NOMO-1 treated with DMSO at 0.1 percent for 48 hours (cell line): ENCODE data around the gene LGALS3BP.

ENCODE experiments used
- DNase-seq: peaks from one replicate; lab custom pipeline; 2025; ENCODE audit not compliant: unreplicated experiment; lab: John Stamatoyannopoulos, UW

The LGALS3BP gene

DNA sequence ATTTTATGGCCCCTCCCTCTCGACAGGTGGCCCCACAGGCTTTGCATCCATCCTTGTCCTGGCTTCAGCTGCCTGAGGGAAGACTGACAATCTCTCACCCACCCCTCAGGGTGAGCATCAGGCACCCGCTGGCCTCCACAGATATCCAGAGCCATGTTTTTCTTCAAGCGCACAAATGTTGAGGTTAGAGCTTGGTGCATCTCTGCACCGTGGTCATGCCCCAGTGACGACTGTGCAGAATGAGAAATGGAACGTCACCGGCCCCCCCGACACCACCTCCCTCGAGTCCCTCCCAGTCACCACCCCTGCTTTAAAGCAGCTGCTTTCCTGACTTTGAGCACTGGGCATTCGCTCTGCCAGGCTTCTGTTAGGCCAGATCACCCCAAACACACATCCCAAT lies 34.8 kb downstream of the LGALS3BP start:
- DNase-seq, result no peak

DNA sequence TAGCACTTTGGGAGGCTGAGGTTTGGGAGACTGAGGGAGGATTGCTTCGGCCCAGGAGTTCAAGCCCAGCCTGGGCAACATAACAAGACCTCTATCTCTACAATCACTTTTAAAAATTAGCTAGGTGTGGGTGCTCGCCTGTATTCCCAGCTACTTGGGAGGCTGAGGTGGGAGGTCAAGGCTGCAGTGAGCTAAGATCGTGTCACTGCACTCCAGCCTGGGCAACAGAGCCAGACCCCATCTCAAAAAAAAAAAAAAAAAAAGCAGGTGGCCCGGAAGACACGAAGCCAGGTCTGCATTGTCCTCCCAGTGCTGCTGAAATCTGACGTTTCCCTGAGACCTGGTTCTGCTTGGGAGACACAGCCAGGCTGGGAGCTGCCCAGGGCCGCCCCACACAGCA lies 35.7 kb downstream of the LGALS3BP start:
- DNase-seq, result no peak

DNA sequence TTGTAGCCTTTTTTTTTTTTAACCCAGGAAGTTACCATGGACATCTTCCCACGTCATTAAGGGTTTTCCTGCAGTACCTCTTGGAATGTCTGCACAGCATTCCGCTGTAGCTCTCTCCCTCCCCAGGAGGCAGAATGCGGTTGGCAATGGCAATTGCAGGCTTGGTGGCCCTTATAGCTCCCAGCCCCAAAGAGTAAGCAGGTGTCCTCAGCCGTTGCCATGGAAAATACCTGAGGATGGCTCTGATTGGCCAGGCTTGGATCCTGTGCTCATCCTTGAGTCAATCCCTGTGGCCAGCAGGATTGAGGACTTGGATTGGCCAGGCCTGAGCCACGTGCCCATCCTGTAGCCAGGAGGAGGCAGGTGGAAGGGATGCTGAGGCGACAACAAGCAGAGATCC lies 39.0 kb downstream of the LGALS3BP start:
- DNase-seq, result no peak

DNA sequence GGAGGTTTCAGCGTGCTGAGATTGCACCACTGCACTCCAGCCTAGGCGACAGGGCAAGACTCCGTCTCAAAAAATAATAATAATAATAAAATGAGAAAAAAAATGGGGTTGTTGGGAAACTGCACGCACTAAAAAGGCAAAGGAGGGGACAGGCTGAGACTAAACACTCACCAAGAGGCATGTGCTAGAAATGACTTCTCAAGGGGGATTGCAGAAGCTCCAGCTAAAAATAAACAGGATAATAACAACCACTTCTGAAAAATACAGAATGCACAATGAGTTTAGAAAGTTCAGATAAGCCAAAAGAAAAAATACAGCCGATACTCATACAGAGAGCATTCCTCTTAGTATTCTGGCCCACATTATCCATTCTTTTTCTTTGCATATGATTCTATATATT lies 39.5 kb downstream of the LGALS3BP start:
- no peak for DNase-seq

DNA sequence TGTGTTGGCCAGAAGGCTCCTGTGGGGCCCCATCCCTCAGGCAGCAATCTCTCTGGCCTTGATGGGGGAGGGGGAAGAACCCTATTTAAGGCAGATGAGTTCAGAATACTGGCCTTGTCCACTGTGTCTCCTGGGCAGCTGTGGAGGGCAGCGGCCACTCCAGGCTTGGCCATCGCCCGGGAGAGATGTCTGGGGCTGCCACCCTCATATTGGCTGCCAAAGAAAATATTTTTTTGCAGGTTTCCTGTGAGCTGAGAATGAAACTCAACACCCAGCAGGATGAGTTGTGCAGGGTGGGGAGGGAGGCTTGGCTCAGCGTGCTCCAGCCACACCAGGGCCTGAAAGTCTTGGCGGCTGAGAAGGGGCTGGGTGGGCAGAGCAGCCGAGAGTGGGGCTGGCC lies 40.1 kb downstream of the LGALS3BP start:
- DNase-seq, result no peak

DNA sequence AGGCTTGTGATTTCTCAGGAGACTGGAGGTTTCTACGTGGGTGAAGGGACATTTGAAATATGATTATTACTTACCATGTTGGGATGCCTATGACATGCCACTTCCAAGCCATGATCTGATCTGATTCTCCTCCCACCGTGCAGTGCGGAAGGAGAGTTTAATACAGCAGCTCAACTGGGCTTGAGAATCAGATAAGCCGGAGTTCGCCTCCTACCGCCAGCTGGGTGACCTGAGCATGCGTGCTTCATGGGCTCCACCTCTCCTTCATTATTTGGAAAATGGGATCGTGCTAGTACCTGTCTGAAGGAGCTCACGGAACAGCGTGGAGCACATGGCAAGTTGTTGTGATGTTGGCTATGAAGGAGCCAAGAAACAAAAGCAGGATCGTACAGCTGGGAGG lies 42.2 kb downstream of the LGALS3BP start:
- no peak for DNase-seq

DNA sequence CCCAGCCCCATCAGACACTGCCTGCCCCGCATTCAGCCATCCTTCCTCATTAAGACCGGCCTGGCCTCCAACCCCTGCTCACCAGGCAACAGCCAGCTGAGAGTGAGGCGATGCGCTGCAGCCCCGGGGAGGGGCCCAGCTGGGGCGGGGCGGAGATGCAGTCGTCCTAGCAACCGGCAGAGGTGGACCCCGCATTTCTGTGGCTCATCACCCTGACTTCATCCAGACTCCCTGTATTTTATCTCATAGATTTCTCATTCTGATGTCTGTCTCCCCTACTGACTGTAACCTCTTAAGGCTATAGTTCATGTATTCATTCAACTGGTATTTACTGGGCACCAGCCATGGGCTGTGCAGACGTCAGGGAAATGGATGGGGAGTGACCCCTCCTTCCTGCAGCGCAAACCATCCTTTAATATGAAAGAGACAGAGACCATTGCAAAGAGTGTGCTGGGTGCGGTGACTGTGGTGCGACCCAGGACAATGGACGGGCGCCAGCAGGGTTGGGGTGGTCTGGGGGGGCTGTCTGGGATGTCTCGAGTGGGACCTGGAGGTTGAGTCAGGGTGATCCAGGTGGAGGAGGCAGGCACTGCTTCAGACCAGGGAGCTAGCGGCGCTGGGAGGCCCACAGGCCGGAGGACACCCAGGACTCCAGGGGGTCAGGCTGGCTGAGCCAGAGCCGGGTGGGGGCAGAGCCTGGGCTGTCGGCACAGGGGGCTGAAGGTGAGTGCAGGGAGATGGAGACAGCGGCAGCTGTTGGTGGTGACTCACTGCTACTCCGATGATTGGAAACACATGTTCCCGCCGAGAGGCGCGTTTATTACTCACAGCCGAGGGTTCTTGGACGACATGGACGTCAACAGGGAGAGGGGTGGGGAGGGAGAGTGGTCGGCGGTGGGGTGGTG lies 44.1 kb downstream of the LGALS3BP start:
- DNase-seq, result no peak

DNA sequence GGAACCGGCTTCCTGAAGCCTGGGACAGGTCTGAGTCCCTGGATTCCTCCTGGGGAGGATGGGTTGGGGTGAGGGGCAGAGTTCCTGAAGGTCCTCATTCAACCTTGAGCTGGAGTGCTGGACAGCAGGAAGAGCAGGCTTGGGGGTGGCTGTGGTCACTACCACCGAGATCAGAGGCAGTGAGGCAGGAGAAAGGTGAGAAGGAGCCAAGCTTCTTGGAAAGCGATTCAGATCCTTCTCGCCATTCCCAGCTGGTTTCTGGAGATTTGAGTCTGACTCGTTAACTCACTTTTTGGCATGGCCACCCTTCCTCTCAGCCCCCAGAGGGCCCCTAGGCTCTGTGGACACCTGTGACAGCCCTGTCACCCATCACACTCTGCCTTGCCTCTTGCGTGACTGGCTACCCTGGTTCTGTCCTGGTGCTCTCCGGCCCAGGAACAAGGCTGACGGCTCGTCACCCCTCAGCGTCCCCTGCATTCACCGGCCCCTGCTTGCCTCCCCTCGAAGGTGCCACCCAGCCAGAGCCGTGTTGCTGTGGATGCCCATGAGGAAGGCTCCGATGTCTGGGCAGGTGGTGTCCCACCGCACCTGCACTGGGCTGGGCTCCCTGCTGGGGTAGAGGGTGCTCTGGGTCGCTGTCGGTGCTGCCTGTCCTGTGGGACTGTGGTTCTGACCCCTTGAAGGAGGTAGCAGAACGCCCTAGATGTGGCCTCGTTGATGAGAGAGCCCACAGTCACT lies 44.9 kb downstream of the LGALS3BP start:
- DNase-seq, result no peak

DNA sequence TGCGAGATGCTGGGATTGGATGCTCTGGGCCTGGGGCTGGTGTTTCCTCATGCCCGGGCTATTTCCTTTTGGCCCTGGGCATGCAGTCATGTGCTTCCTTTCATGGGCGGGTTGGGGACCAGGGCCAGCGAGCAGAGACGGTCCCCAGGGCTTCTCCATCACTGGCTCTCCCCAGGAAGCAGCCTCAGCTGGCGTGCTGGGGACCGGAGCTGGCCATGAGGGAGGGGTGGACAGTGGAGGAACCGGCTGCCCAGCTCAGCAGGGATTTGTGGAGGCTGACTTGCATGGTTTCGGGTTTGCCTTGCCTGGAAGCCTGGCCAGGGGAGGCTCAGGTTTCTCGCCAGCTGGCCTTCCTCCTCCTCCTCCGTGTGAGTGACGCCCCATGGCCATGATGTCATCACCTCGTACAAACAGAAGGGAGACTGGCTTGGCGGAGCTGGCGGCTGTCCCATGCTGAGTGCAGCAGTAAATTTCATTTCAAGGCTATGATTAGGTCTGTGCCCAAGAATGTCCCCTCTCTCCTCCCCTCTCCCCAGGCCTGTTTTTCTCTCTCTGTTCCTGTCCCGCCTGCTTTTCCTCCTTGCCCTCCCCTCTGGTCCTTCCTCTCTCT lies 45.7 kb downstream of the LGALS3BP start:
- no peak for DNase-seq

DNA sequence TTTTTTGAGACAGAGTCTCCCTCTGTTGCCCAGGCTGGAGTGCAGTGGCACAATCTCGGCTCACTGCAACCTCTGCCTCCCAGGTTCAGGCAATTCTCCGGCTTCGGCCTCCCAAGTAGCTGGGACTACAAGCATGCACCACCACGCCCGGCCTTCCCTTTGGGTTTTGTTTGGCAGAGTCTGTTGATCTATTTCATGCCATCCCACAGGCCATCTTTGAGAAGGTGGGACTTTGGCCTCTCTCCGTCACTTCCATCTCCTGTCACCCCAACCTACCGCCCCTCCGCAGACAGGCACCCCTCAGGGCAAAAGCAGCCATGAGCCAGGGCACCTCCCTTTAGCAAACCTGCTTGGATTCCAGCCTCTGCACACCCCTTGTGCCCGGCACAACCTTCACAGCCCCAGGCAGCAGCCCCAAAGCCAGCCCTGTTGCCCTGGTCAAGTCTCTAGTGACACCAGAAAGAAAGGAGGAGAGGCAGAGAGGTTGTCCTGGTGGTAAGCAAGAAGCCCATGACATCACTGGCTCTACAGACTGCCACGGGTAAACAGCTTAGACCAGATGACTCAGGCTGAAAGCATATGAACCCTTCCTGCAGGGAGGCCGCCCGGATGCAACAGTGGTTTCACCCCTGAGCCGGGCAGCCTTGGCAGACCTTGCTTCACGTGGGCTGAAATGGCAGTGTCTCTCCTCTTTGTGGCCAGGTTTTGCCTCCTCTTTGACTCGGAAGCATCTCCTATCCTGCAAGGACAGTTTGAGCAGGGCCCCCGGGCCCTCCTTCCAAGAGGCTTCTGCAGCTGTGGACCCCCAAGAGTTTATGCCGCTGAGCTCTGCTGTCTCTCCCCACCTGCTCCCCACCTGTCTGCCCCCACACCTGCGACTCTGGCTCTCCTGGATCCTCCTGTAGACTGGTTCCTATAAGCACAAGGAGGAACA lies 46.4 kb downstream of the LGALS3BP start:
- DNase-seq, result peak; percentile 63

DNA sequence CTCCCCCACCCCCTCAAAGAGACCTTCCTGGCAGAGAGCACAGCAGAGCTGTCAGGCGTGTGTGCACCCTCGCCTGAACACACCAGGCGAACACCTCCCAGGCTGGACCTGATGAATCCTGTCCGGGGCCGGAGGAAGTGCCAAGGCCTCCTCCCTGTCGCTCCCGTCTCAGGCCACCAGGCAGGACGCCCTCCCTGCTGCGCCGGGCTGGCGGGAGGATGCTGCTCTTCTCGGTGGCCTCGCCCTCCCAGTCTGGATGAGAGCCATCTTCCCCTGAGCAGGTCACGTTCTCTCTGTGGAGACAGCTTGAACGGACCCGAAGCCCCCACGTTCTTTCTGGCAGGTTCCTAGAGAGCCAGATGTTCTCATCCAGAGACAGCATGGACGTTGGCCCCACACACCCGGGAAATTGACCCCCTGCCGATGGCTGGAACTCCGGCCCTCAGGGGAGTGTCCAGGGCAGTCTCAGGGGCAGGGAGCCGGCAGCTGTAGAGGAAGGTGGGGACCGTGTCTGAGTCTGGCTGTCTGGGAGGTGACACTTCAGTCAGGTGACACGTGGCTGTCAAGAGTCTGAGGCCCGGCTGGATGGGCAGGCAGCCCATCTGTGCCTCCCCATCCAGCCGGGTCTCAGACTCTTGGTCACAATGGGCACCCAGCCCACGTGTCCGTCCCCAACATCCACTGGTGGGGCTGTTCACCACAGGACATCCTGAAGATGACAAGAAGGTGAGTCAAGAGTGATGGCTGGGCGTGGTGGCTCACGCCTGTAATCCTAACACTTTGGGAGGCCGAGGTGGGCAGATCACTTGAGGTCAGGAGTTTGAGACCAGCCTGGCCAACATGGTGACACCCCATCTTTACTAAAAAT lies 49.6 kb downstream of the LGALS3BP start:
- DNase-seq, result no peak

DNA sequence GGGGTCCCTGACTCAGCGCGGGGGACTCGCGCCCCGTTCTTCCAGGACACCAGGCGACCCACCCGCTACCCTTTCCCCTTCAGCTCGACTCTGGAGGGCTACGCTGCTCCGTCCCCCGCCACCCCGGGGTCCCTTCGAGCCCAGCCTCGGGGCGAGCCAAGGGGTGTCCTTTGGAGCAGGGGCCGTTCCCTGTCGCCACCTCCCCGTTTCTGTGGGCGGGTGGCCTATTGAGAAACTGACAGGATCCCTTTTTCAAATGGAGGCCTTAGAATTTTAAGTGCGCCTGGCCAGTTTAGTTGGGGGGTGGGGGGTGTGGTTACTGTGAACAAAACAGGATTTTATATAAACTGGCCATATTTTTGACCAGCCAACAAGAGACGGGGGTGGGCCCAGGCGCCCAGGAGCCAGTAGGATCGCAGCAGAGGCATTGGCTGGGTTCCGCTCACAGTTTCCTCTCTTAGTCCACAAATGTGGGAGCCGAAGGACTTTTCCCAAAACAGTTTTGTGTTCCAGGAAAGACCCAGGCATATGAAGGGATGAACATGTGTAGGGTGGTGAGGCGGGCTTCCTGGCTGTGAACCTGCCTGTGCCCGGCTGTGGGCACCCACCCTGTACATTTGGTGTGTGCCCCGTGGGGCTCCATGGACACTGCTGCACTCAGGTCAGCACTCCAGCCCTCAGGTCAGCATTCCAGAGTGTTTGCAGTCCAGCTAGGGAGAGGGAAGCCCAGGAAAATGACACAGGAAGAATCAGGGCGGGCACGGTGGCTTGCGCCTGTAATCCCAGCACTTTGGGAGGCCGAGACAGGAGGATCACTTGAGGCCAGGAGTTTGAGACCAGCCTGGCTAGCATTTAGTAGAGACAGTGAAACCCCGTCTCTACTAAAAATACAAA lies 53.8 kb downstream of the LGALS3BP start:
- DNase-seq, result peak; percentile 4

DNA sequence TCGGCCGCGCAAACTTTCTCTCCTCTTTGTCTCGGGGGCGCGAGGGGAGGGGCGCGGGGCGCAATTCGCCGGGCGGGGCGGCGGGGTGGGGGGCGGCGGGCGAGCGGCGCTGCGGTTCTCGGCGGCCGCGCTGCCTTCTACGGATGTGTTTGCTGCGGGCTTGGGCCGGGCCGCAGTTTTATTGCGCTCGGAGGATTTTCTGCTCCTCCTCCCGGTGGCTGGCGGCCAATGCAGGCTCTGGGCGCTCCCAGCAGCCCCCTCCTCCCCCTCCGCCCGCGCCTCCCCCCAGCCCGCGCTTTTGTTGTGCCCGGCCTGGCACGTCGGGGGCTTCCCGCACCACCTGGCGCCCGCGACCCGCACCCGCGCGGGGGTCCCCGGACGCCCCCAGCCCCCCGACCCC lies 54.5 kb downstream of the LGALS3BP start, which contains the start of gene TIMP2:
Gene TIMP2, minus strand, starts transcription at position 154 of the 400 bp plus-strand sequence. CDS start 299 bp downstream, outside the sequence.
- DNase-seq, result peak; percentile 64

DNA sequence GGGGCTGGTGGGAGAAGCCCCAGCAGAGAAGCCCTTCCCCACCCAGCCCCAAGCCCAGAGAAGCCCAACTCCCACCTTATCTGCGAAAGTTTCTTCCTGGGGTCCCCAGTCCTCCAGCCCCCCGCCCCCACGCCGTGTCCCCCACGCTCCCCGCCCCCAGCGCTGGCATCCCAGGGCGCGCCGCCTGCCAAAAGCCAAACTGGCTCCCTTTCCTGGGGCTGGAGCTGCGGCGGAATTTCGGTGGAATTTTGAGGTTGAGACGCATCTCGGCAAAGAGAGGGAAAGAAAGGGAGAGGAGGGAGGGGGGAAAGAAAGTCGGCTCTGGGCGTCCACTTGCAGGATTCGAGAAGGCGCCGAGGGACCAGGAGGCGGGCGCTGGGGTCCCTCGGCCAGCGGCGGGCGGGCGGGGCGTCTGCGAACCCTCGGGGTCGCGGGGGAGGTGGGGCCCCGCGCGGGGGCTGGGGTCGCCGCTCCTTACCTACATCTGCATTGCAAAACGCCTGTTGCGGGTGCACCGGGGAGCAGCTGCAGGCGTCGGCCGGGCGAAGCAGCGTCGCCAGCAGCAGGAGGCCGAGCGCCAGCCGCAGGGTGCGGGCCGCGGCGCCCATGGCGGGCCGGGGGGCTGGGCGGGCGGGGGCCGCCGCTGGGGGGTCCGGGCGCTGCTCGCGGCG lies 55.1 kb downstream of the LGALS3BP start:
- DNase-seq, result no peak

DNA sequence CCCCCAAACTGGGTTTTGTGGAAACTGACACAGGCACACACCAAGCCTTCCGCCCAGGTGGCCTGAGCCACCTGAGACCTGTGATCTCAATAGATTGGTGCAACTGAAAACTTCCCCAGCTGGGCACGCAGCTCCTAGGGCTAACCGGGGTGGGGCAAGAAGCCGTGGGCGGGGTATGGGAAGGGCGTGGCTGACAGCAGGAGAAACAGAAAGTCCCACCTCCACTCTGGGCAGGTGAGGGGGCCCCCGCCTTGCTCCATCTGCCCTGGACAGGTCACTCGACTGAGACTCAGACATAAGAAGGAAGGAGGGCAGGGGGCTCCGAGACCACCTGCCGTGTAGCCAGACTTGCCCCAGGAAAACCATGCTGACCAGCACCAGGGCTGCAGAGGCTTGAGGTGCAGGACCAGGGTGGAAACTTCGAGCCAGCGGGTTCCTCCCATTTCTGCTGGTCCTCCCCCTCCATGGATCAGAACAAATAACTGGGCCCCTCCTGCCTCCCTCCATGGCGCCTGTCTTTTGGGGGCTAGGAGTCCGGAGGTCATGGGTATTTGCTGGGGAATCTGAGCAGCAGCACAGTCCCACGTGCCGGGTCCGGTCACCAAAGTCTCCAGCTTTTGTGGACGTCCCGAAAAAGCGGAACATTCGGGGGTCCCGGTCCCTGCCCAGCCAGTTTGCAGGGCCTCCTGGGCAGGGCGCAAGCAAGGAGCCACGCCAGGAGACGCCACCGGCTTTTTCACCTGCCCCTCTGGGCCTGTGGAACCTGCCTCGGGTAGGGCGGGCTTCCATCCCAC lies 55.9 kb downstream of the LGALS3BP start:
- peak; percentile 77 for DNase-seq

DNA sequence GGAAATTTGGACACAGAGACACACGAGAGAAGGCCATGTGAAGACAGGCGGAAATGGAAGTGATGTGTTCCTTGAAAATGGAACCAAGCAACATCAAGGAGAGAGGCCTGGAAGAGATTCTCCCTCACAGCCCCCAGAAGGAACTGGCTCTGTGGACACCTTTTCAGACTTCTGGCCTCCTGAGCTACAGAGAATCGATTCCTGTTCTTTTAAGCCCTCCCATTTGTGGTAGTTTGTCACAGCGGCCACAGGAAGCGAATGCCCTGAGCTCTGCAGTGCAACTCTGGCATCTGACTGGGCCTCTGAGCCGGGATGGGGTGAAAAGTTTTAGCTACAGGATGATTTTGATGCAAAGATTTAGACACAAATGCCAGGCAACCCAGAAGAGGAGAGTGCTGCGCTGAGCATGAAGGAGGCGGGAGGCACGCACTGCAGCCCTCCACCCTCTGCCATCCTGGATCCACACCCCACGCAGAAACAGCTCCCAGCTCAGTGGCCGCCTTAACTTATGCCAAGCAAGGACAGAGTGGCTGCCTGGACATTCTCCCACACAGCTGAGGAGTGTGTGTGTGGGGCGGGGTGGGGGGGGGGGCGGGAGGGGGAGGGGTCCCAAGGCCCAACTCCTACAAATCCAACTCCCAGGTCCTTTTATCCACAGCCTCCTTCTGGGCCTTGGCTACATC lies 56.8 kb downstream of the LGALS3BP start:
- DNase-seq, result peak; percentile 71
